GM12873 (cell line): ENCODE data around the gene ACVR2A.

Source experiments
- TF ChIP-seq, protein P1 (sequence below): IDR thresholded peaks from 2 replicates; pipeline ENCODE4 v1.5.1; 2012; ENCODE audit warnings: low read depth, mild to moderate bottlenecking, moderate library complexity, low read length, control low read depth; ENCODE audit not compliant: insufficient read depth; ENCODE audit errors: missing control alignments

The ACVR2A gene

GRCh38 chr2:147826278-147827087, 18.3 kb upstream of the ACVR2A start:
- TF ChIP-seq, protein P1, sequence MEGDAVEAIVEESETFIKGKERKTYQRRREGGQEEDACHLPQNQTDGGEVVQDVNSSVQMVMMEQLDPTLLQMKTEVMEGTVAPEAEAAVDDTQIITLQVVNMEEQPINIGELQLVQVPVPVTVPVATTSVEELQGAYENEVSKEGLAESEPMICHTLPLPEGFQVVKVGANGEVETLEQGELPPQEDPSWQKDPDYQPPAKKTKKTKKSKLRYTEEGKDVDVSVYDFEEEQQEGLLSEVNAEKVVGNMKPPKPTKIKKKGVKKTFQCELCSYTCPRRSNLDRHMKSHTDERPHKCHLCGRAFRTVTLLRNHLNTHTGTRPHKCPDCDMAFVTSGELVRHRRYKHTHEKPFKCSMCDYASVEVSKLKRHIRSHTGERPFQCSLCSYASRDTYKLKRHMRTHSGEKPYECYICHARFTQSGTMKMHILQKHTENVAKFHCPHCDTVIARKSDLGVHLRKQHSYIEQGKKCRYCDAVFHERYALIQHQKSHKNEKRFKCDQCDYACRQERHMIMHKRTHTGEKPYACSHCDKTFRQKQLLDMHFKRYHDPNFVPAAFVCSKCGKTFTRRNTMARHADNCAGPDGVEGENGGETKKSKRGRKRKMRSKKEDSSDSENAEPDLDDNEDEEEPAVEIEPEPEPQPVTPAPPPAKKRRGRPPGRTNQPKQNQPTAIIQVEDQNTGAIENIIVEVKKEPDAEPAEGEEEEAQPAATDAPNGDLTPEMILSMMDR = no peak

DNA sequence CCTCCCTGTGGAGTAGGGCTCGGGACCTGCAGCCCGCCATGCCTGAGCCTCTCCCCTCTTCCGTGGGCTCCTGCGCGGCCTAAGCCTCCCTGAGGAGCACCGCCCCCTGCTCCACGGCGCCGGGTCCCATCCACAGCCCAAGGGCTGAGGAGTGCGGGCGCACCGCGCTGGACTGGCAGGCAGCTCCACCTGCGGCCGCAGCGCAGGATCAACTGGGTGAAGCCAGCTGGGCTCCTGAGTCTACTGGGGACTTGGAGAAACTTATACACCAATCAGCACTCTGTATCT, 17.8 kb upstream of the ACVR2A start:
- TF ChIP-seq, protein P1 = no peak

- TF ChIP-seq, protein P1 = no peak
Observed at GRCh38 chr2:147829106-147829505, 15.7 kb upstream of the ACVR2A start.

DNA sequence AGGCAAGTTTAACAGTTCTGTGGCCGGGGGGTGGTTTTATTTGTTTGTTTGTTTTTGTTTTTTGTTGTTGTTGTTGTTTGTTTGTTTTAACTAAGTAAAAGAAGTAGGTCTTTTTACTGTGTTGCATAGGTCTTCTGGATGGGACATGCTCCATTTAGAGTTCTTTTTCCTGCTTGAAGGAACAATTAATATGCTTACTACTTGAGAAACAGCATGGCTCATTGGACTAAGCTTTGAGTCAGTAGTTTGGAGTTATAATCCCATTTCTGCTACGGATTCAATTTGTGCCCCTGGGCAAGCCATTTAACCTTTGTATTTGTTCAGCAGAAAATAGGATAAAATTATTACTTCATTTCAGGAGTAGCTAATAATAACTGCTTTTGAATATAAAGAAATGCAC, 8.7 kb upstream of the ACVR2A start:
- TF ChIP-seq, protein P1 = no peak

DNA sequence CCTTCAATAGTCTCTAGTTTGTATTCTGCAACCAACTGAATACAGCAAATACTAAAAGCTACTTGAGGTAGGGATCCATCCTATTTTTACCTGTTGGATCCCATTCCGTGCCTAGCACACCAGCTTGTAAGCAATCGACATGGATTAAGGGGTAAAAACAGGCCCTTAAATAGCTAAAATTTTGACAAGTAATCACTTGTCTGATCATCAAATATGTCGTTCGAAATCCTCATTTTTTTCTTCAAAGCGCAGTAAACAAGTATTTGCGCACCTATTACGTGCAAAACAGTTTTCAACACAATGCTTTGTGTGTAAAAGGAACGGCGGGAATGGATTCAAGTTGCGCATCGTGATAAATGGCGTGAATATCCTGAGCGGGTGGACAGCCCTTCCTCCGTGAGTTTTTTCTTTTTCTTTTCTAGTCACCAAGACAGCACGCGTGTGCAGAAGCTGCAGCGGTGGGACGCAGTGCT, 1.4 kb upstream of the ACVR2A start:
- TF ChIP-seq, protein P1 = no peak

DNA sequence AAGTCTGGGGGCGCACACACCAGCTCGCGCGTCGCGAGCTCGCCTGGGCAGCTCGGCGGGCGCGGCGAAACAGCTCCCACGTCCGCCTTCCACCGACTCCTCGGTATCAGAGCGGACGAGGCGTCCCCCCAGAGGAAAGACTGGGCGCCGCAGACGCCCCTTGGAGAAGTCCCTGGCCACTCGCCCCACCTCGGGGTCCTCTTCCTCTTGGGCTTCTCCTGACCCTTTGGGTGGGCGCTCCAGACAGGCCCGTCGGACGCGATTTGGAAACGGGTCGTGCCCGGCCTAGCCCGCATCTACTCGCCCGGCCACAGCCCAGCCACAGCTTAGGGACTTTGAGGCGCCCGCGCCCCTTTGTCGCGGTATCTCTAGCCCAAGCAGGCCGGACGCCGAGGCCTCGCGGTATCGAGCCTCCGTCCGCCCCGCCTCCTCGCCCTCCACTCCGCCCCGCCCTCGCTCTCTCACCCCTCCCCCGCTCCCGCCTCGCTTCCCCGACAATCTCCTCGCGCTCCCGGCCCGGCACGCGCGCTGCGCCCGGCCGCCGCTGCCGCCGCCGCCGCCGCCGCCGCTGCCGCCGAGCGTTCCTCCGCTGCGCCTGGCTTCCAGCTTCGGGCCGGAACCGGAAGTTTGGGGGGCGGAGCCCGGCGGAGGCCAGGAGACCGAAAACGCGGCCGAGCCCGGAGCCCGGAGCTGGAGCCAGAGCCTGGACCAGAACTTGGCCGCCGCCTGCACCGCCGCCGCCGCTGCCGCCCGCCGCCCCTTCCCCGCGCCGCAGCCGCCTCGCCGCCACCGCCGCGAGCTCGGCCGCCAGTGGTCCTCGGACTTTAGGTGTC, 749 bp upstream of the ACVR2A start:
- TF ChIP-seq, protein P1 = no peak

DNA sequence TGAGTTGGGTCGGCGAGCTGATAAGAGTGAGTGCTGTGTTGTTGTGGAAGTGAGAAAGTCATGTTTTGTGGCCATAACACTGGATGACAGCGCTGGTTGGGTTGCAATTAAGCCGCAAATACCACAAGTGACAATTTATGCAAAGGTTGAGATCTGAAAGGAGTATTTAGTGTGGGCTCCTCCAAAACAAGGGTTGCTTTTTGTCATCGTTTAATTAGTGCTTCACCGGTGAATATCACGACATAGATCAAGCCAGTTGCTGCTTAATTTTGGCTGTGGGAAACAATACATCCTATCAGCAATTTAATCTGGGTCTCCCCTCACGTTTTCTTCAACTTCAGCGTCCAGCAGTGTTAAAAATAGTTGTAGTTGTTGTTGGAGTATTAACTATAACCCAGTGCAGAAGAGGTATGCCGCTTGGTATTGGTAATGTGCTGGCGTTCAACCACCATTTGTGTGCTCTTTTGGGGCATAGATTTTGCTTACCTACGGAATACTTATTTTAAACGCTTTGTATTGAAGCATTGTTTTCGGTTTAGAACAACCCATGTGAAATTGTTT, 662 bp downstream of the ACVR2A start:
- TF ChIP-seq, protein P1 = no peak
